Astrocyte of the cerebellum (primary cell): ENCODE data around the gene CREB5.
A peak's percentile ranks its signal among the peaks of the same experiment; 100 is the strongest.

Source experiments
- DNase-seq: peaks from one replicate; pipeline ENCODE4 v3.0.0-alpha.2; 2011; ENCODE audit warnings: low read depth
- H3K4me3 ChIP-seq: 2 replicates; pipeline ENCODE4 v1.5.1; 2011; ENCODE audit warnings: mild to moderate bottlenecking, low read depth, low read length, moderate library complexity
- in situ Hi-C: cut with HindIII; loops from 2 replicates; pipeline ENCODE4 v1.10.0; 2017; ENCODE audit warnings: low sequenced_read_pairs
- TF ChIP-seq, protein P1 (sequence below): IDR thresholded peaks from 2 replicates; pipeline ENCODE4 v1.5.1; 2012; ENCODE audit warnings: low read length, low read depth, moderate library complexity, mild to moderate bottlenecking; ENCODE audit errors: missing control alignments

The CREB5 gene

DNA sequence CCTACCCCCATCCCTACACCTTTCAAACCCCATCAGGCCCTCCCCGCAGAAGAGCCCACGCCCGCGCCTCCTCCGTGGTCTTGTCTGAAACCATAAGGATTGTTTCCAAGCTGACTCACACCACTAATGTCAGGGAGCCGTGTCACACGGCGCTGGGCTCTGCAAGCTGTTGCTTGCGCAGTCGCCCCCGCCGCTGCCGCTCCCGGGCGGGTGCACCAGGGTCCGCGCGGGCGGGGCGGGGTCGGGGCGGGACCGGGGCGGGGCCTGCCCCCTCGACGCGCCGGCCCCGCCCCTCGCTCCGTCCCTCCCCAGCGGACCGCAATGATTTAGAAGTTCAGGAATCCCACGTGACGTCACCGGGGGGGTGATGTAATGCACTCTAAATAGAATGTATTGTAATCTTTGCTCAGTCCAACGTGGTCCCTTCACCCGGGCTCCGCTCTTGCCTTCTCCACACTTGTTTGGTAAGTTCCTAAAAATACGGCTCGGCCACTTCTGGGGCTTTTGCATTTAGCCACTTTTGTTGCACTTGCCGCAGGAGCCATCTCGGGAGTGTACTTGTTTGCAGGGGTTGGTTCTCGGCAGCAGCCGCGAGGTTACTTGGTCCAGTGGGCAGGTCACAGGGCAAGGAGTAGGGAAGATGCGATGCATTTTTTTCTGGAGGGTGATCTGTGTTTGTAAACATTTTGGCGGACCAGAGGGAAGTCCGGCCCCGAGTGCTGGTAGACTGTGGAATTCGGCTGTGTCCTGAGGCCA lies 3.2 kb upstream of the CREB5 start:
- peak overlapping the region; percentile 53 for H3K4me3 ChIP-seq
- TF ChIP-seq, protein P1, sequence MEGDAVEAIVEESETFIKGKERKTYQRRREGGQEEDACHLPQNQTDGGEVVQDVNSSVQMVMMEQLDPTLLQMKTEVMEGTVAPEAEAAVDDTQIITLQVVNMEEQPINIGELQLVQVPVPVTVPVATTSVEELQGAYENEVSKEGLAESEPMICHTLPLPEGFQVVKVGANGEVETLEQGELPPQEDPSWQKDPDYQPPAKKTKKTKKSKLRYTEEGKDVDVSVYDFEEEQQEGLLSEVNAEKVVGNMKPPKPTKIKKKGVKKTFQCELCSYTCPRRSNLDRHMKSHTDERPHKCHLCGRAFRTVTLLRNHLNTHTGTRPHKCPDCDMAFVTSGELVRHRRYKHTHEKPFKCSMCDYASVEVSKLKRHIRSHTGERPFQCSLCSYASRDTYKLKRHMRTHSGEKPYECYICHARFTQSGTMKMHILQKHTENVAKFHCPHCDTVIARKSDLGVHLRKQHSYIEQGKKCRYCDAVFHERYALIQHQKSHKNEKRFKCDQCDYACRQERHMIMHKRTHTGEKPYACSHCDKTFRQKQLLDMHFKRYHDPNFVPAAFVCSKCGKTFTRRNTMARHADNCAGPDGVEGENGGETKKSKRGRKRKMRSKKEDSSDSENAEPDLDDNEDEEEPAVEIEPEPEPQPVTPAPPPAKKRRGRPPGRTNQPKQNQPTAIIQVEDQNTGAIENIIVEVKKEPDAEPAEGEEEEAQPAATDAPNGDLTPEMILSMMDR, result no peak
- in situ Hi-C loops, result no loop called here
- peak; percentile 93 for DNase-seq

DNA sequence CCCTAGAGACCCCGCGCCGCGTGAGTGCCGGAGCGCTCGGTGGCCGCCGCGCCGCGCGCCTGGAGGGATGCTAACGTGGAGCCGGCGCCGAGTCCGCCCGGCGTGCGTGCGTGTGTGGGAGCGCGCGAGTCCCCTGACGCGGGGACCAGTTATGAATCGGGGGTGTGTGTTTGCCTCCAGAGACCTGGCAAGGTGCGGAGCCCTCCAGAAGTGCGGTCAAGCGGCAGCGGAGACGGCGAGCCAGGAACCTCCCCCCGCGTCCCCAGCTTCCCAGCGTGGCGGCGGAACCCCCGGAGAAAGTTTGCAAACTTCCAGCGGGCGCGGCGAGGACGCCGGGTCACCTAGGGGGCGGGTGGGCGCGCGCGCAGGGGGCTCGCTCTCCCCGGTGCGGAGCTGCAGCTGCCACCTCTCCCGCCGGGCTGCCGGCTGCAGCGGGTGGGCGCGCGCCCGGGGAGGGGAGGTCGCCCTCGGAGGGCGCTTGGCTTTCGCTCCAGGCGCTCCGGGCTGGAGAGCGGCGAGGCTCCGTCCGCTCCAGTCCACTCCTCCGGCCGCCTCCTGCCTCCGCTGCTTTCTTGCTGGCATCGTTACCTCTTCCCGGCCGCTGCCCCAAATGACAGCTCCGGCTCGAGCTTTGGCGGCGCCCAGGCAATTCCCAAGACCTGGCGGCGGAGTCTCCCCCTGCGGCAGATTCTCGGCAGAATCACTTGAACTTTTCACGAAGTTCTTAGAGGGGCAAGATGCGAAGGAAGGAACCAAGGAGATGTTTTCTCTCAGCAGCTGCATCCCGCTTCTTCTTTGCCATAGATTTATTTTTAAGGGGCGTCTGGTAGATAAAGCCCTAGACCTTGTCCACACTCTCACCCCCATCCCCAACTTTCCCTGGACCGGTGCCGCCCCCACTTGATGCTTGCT lies 2.3 kb upstream of the CREB5 start:
- no peak for DNase-seq
- H3K4me3 ChIP-seq, result peak overlapping the region; percentile 53
- TF ChIP-seq, protein P1, result peak; percentile 7
- in situ Hi-C loops, result no loop called here

DNA sequence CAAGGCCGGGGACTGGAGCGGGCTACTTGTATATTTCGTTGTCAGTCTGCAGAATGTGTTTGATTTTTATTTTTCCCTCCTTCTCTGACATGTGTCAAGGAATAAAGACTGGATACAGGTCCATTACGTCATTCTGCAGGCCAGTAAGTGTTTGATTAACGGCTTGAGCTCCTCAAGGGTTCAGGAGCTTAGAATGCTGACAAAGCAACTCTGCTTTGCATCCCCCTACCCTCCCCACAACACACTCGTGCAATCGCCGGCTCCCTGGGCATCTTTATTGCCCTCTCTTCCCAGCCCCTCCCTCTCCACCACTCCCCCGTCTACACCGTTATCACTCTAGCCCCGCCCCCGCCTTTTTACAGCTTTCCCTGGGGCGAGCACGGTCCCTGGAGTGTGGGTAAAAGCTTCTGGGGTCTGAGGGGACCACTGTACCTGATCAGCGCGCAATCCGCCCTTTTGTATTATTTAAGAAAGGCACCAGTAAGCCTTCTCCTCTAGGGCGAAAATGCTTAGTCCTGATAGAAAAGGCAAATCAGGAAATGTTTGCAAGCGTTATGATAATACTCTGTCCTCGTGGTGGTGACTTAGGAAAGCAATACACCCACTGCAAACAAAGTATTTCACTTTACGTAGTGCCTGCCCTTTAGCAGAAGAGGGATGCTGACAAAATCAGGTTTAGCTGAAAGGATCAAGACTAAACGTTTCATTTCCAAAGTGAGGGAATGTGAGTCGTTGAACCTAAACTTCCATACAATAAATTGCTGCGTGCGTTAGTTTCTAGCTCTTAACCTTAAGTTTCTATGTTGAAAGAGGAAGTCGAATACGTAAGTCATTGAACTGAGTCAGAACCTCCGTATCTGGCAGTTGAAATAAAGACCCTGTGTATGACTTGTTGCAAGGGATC lies 1.4 kb upstream of the CREB5 start:
- peak; percentile 15 for DNase-seq
- in situ Hi-C loops, result no loop called here
- peak overlapping the region; percentile 53 for H3K4me3 ChIP-seq
- TF ChIP-seq, protein P1, result no peak

DNA sequence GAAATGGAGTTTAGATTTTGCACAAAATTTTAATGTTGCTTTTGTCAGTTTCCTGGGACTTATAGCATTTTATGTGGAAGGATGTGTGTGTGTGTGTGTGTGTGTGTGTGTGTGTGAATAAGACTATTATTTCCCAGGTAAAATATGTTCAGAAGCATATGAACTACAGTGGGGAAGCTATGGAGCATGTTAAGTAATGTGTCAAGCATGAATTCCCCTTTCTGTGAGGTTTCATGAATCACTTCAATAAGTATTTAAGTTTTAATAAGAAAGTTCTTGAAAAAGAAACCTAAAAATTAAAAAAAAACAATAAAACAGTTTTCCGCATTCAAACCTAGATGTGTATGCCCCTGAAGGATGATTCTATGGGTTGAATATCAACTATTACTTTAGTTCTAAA lies 693 bp downstream of the CREB5 start:
- DNase-seq, result no peak
- TF ChIP-seq, protein P1, result no peak
- H3K4me3 ChIP-seq, result no peak overlapping the region
- in situ Hi-C loops, result no loop called here

GRCh38 chr7:28414453-28414852 lies 2.1 kb downstream of the CREB5 start:
- in situ Hi-C loops, result no loop called here
- TF ChIP-seq, protein P1, result no peak
- no peak for DNase-seq
- no peak overlapping the region for H3K4me3 ChIP-seq
